Smooth muscle cell (in vitro differentiated cells): ENCODE data around the gene SECTM1. TPM values are rescaled to one million over a fixed set of nuclear protein-coding genes. Genes with fewer than 3 reads are reported as not detected.
"Not testable (repeated sequence)": the region's sequence is repeated elsewhere in the genome, so short reads cannot be mapped to it uniquely, and the experiment has no call there.

Source experiments
- DNase-seq: peaks from one replicate; lab custom pipeline; 2025; ENCODE audit not compliant: unreplicated experiment; lab: John Stamatoyannopoulos, UW
- H2AFZ ChIP-seq: fragments of 200-600 bp; sonication (generic); 2 replicates; pipeline ENCODE4 v1.6.0; 2016; ENCODE audit warnings: antibody characterized with exemption, low read depth, mild to moderate bottlenecking
- H3F3A ChIP-seq: fragments of 200-600 bp; sonication (generic); 2 replicates; pipeline ENCODE4 v1.6.0; 2017; ENCODE audit warnings: antibody characterized with exemption, low read depth
- H3K27ac ChIP-seq: fragments of 200-600 bp; sonication (generic); 2 replicates; pipeline ENCODE4 v1.5.1; 2016; ENCODE audit warnings: low read depth, mild to moderate bottlenecking
- H3K27me3 ChIP-seq: fragments of 200-600 bp; sonication (generic); 2 replicates; pipeline ENCODE4 v1.6.1; 2016; ENCODE audit warnings: low read depth, mild to moderate bottlenecking
- H3K36me3 ChIP-seq: fragments of 200-600 bp; sonication (generic); 2 replicates; pipeline ENCODE4 v1.5.1; 2016; ENCODE audit warnings: low read depth
- H3K4me1 ChIP-seq: fragments of 200-600 bp; sonication (generic); 2 replicates; pipeline ENCODE4 v1.5.1; 2016; ENCODE audit warnings: low read depth
- H3K4me2 ChIP-seq: fragments of 200-600 bp; sonication (generic); 2 replicates; pipeline ENCODE4 v1.6.0; 2016; ENCODE audit warnings: mild to moderate bottlenecking
- H3K4me3 ChIP-seq: fragments of 200-600 bp; sonication (generic); 2 replicates; pipeline ENCODE4 v1.5.1; 2016; ENCODE audit warnings: mild to moderate bottlenecking
- H3K79me2 ChIP-seq: fragments of 200-600 bp; sonication (generic); 2 replicates; pipeline ENCODE4 v1.6.0; 2016; ENCODE audit warnings: low read depth, mild to moderate bottlenecking
- H3K9ac ChIP-seq: fragments of 200-600 bp; sonication (generic); 2 replicates; pipeline ENCODE4 v1.6.0; 2016; ENCODE audit warnings: low read depth
- H3K9me3 ChIP-seq: fragments of 200-600 bp; sonication (generic); replicated peaks from 2 replicates; pipeline ENCODE4 v1.5.1; 2016; ENCODE audit warnings: low read depth
- H4K20me1 ChIP-seq: fragments of 200-600 bp; sonication (generic); 2 replicates; pipeline ENCODE4 v1.6.0; 2016; ENCODE audit warnings: low read depth
- WGBS: methylation state at CpG from one replicate; pipeline ENCODE4 v1.1.7; 2016; ENCODE audit warnings: low lambda C conversion rate; 5-methylcytosine and 5-hydroxymethylcytosine counted together
- polyA plus RNA-seq: library from polyadenylated mRNA; unstranded; fragments of >200 nt; fragmentation: Nextera tagmentation; extraction: Ambion mirVana; gene quantifications from 2 replicates; pipeline ENCODE4 v1.2.1, GENCODE V29; 2016
- total RNA-seq: library from RNA; depleted of rRNA; stranded (reverse); fragments of >200 nt; gene quantifications from 2 replicates; pipeline ENCODE4 v1.2.3, GENCODE V29; 2014
- TF ChIP-seq, protein P1 (sequence below): fragments of 200-600 bp; sonication (generic); IDR thresholded peaks from 2 replicates; pipeline ENCODE4 v1.5.1; 2017; ENCODE audit warnings: borderline replicate concordance, mild to moderate bottlenecking, antibody characterized with exemption; ENCODE audit not compliant: insufficient read depth, poor library complexity, severe bottlenecking

The SECTM1 gene
- total and polyA plus RNA-seq, 2 experiments from 2014 or later, result 0.49 TPM; not detected in 1

- 92% methylated on average over 6 of the region's 6 CpGs for WGBS
- DNase-seq, result no peak
- no peak overlapping the region for H3K9ac ChIP-seq
- no peaks in the 10 kb centered on the region for H3K79me2 ChIP-seq
- H3F3A ChIP-seq, result no peaks in the 10 kb centered on the region
- H3K27me3 ChIP-seq, result no peaks in the 10 kb centered on the region
- TF ChIP-seq, protein P1, sequence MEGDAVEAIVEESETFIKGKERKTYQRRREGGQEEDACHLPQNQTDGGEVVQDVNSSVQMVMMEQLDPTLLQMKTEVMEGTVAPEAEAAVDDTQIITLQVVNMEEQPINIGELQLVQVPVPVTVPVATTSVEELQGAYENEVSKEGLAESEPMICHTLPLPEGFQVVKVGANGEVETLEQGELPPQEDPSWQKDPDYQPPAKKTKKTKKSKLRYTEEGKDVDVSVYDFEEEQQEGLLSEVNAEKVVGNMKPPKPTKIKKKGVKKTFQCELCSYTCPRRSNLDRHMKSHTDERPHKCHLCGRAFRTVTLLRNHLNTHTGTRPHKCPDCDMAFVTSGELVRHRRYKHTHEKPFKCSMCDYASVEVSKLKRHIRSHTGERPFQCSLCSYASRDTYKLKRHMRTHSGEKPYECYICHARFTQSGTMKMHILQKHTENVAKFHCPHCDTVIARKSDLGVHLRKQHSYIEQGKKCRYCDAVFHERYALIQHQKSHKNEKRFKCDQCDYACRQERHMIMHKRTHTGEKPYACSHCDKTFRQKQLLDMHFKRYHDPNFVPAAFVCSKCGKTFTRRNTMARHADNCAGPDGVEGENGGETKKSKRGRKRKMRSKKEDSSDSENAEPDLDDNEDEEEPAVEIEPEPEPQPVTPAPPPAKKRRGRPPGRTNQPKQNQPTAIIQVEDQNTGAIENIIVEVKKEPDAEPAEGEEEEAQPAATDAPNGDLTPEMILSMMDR, result no peak
- H3K4me1 ChIP-seq, result no peaks in the 10 kb centered on the region
- no peak overlapping the region for H3K27ac ChIP-seq
- no peak overlapping the region for H3K4me3 ChIP-seq
- no peak overlapping the region for H2AFZ ChIP-seq
- H3K36me3 ChIP-seq, result no peaks in the 10 kb centered on the region
- no peak overlapping the region for H3K4me2 ChIP-seq
- H4K20me1 ChIP-seq, result no peaks in the 10 kb centered on the region
- no peaks in the 10 kb centered on the region for H3K9me3 ChIP-seq
Measured at GRCh38 chr17:82361885-82362633, 28.5 kb upstream of the SECTM1 start.

DNA sequence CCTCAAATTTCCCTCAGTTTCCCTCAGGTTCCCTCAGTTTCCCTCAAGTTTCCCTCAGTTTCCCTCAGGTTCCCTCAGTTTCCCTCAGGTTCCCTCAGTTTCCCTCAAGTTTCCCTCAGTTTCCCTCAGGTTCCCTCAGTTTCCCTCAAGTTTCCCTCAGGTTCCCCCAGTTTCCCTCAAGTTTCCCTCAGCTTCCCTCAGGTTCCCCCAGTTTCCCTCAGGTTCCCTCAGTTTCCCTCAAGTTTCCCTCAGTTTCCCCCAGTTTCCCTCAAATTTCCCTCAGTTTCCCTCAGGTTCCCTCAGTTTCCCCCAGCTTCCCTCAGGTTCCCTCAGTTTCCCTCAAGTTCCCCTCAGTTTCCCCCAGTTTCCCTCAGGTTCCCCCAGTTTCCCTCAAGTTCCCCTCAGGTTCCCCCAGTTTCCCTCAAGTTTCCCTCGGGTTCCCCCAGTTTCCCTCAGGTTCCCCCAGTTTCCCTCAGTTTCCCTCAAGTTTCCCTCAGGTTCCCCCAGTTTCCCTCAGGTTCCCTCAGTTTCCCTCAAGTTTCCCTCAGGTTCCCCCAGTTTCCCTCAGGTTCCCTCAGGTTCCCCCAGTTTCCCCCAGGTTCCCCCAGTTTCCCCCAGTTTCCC lies 26.0 kb upstream of the SECTM1 start:
- not testable (repeated sequence) for H3K9me3 ChIP-seq, H3K27ac ChIP-seq, H3K27me3 ChIP-seq, H3K4me3 ChIP-seq, H2AFZ ChIP-seq, H3K4me1 ChIP-seq, H4K20me1 ChIP-seq, H3K79me2 ChIP-seq, H3F3A ChIP-seq, DNase-seq, H3K36me3 ChIP-seq, H3K9ac ChIP-seq, H3K4me2 ChIP-seq
- WGBS, result no CpG with 5 or more reads among the region's 1 CpG

DNA sequence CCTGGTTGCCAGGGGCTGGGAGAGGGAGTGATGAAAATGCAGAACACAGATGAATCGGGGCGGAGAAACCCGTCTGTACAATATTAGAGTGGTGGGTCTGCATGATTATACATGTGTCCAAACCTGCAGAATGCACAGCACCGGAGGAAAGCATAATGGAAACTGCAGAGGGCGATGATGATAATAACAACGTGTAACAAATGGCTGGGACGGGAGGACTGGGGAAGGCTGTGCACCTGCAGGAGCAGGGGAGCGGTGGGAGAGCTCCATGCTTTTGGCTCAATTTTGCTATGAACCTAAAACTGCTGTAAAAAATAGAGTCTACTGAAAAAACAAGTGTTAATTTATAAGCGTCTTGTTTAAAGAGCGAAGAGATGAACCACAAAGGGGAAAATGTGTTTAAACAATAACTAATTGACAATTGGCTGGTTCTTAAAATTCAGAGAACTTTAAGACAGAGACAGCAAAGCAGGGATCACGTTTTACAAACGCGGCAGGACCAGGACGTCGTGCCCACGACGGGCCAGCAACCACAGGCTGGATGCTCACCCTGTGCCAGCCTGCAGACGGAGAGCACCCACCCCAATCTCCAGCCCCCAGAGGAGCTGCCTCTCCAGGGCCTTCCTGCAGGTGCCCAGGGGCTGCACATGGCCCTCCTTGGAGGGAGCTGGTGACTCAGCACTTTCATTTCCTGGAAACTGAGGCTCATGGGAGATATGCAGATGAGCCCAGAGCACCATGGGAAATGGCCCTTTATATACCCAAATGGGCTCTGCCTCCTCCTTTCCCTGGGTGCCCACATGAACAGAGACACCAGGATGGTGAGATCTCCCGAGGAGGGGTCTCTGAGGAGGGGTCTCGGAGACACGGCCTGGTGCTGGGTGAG lies 25.1 kb upstream of the SECTM1 start, which contains the start of gene TEX19:
Gene TEX19 (plus strand): TSS at position 783 of the 886 bp plus-strand sequence. CDS start 2,904 bp downstream, outside the sequence.
- 86% methylated on average over 21 of the region's 21 CpGs for WGBS
- no peak within 1 kb of the TSS for H3K9ac ChIP-seq
- no peaks in the 10 kb centered on the region for H3F3A ChIP-seq
- no peak within 1 kb of the TSS for H3K4me3 ChIP-seq
- no peaks in the 10 kb centered on the region for H3K79me2 ChIP-seq
- DNase-seq, result no peak
- no peaks in the 10 kb centered on the region for H3K36me3 ChIP-seq
- no peak within 1 kb of the TSS for H2AFZ ChIP-seq
- no peaks in the 10 kb centered on the region for H3K4me1 ChIP-seq
- H4K20me1 ChIP-seq, result no peaks in the 10 kb centered on the region
- H3K4me2 ChIP-seq, result no peak within 1 kb of the TSS
- H3K27ac ChIP-seq, result no peak within 1 kb of the TSS
- no peaks in the 10 kb centered on the region for H3K9me3 ChIP-seq
- TF ChIP-seq, protein P1, result no peak
- no peaks in the 10 kb centered on the region for H3K27me3 ChIP-seq

DNA sequence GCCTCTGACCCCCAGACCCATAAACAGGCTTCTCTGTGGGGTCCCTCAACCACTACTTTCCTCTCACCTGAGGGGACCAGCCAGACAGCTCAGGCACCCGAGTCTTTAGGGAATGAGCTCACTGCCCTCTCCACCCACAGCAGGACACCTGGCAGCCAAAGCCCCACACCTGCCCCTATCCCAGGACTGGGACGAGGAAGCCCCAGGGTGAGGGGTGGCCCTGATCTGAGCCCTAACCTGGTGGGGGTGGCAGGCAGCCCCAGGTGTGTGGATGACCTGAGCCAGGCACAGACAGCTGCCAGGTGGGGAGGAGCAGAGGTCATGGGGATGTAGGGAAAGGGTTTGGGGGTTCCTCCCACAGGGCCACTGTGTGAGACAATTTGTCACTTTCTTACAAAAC lies 23.8 kb upstream of the SECTM1 start:
- no peak overlapping the region for H3K27ac ChIP-seq
- H3K4me1 ChIP-seq, result no peaks in the 10 kb centered on the region
- WGBS, result 74% methylated on average over 2 of the region's 2 CpGs
- TF ChIP-seq, protein P1, result no peak
- no peaks in the 10 kb centered on the region for H3K9me3 ChIP-seq
- no peaks in the 10 kb centered on the region for H3F3A ChIP-seq
- H3K27me3 ChIP-seq, result no peaks in the 10 kb centered on the region
- H3K4me3 ChIP-seq, result no peak overlapping the region
- H3K36me3 ChIP-seq, result no peaks in the 10 kb centered on the region
- no peak overlapping the region for H3K4me2 ChIP-seq
- H3K9ac ChIP-seq, result no peak overlapping the region
- DNase-seq, result no peak
- no peaks in the 10 kb centered on the region for H3K79me2 ChIP-seq
- H2AFZ ChIP-seq, result no peak overlapping the region
- no peaks in the 10 kb centered on the region for H4K20me1 ChIP-seq
